NCI-H2171 (cell line): ENCODE results near the gene METTL6.
"Not testable (repeated sequence)": the region's sequence is repeated elsewhere in the genome, so short reads cannot be mapped to it uniquely, and the experiment has no call there.

ENCODE experiments used
- DNase-seq: peaks from one replicate; lab custom pipeline; 2025; lab: John Stamatoyannopoulos, UW

Gene METTL6

DNA sequence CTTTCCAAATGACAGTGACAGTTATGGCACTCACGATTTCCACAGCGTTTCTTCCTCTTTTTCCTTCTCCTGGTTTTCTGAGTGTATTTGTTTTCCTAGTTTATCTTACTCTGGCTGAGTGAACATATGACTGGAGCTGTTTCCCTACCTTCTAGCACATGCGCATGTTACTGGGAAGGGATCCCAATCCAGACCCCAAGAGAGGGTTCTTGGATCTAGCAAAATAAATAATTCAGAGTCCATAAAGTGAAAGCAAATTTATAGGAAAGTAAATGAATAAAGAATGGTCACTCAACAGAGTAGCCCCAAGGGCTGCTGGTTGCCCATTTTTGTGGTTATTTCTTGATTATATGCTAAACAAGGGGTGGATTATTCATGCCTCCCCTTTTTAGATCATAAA, 23.8 kb downstream of the METTL6 start:
- DNase-seq, result no peak

DNA sequence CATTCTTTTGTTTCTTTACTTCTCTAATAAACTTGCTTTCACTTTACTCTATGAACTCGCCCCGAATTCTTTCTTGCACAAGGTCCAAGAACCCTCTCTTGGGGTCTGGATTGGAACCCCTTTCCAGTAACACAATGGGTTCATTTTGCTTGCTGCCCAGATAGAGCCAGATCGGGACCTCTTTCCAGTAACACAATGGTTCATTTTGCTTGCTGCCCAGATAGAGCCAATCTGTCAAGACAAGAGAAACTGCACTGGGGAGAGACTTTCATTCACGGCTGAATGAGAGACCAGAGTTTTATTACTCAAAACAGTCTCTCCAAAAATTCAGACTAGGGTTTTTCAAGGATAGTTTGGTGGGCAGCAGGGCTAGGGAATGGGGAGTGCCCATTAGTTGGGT, 25.4 kb downstream of the METTL6 start:
- DNase-seq, result no peak

DNA sequence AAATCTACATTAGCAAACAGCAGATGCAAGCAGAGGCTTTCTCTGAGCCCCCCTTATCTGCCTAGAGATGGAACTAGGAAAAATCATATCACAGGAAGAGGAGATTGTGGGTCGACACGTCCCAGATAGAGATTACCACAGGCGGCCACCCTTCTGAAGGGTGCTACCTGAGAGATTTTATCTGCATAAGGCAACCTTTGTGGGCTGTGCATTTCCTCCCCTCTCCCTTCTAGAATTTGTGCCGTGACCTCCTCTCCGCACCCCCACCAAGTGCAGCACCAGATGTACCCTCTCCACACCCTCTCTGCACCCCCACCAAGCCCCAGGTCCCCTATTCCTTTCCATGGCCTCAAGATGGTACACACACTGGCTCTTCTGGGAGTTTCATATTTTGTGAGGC, 27.4 kb downstream of the METTL6 start:
- no peak for DNase-seq

GRCh38 chr3:15398731-15399133, 28.6 kb downstream of the METTL6 start:
- not testable (repeated sequence) for DNase-seq

- not testable (repeated sequence) for DNase-seq
Observed at GRCh38 chr3:15393252-15393651, 34.1 kb downstream of the METTL6 start.

- DNase-seq, result no peak
Observed at GRCh38 chr3:15391007-15391406, 36.3 kb downstream of the METTL6 start.

DNA sequence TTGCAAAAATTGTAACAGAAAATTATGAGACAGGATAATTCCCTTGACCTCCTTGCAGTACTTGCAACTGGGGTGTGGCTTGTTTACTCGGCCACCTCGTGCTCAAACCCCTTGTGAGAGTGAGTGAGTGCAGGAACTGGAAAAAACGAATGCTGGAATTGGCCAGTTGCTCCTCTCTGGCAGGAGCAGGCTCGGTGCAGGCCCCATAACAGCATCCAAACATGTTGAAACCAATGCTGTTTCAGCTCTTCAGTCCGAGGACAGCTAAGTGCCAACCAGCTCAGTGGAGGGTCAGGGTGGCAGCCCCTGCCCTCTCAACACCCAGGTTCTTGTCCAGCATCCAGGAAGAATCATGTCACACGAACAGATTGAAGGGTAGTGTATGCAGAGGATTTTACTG, 36.9 kb downstream of the METTL6 start:
- no peak for DNase-seq

DNA sequence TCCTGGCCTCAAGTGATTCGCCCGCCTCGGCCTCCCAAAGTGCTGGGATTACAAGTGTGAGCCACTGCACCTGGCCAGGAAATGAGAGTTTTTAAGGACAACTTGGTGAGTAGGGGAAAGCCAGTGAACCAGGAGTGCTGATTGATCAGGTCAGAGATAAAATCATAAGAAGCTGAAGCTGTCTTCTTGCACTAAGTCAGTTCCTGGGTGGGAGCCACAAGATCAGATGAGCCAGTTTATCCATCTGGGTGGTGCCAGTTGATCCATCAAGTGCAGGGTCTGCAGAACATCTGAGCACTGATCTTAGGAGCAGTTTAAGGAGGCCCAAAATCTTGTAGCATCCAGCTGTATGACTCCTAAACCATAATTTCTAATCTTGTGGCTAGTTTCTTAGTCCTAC, 39.0 kb downstream of the METTL6 start:
- DNase-seq, result not testable (repeated sequence)

DNA sequence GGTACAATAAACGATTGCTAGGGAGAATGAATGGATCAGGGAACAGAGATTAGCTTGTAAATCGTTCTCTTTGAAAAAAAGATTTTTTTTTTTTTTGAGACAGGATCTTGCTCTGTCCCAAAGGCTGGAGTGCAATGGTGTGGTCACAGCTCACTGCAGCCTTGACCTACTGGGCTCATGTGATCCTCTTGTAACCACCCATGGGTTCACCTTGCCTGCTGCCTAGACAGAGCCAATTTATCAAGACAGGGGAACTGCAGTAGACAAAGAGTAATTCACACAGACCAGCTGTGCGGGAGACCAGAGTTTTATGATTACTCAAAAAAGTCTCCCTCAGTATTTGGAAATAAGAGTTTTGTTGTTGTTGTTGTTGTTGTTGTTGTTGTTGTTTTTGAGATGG, 39.6 kb downstream of the METTL6 start:
- no peak for DNase-seq

DNA sequence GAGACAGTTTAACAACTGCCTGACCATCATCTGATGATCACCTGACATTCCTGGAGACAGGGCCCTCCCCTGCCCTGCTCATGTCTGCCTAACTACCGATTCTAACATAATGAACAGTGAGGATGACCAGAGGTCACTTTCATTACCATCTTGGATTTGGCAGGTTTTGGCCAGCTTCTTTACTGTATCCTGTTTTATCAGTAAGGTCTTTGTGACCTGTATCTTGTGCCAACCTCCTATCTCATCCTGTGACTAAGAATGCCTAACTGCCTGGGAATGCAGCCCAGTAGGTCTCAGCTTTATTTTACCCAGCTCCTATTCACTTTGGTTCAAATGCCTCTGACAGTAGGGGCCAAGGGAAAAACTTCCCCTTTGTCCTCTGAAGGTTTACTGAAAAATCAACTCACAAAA, 40.2 kb downstream of the METTL6 start:
- no peak for DNase-seq

DNA sequence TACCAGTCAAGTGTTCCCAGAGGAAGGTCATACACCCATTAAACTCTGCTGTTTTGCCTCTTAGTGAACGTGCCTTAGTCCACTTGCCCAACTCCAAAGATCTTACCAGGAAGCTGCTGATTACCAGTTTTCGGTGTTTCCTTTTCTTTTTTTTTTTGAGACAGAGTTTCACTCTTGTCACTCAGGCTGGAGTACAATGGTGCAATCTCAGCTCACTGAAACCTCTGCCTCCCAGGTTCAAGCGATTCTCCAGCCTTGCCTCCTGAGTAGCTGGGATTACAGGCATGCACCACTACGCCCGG, 40.7 kb downstream of the METTL6 start:
- DNase-seq, result not testable (repeated sequence)

- no peak for DNase-seq
Observed at GRCh38 chr3:15385901-15386653, 41.3 kb downstream of the METTL6 start.

DNA sequence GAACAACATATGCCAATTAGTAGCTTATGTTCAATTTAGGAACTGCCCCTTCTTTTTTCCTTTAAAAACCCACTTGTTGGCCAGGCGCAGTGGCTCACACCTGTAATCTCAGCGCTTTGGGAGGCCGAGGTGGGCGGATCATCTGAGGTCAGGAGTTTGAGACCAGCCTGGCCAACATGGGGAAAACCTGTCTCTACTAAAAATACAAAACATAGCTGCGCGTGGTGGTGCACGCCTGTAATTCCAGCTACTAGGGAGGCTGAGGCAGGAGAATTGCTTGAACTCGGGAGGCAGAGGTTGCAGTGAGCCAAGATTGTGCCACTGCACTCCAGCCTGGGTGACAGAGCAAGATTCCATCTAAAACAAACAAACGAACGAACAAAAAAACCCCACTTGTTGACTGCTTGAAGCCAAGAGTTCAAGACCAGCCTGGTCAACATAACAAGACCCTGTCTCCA, 42.1 kb downstream of the METTL6 start:
- not testable (repeated sequence) for DNase-seq

- no peak for DNase-seq
Observed at GRCh38 chr3:15384510-15385237, 42.7 kb downstream of the METTL6 start.

- DNase-seq, result no peak
Observed at GRCh38 chr3:15382405-15382923, 44.9 kb downstream of the METTL6 start.

- no peak for DNase-seq
Observed at GRCh38 chr3:15380980-15381890, 46.1 kb downstream of the METTL6 start.

DNA sequence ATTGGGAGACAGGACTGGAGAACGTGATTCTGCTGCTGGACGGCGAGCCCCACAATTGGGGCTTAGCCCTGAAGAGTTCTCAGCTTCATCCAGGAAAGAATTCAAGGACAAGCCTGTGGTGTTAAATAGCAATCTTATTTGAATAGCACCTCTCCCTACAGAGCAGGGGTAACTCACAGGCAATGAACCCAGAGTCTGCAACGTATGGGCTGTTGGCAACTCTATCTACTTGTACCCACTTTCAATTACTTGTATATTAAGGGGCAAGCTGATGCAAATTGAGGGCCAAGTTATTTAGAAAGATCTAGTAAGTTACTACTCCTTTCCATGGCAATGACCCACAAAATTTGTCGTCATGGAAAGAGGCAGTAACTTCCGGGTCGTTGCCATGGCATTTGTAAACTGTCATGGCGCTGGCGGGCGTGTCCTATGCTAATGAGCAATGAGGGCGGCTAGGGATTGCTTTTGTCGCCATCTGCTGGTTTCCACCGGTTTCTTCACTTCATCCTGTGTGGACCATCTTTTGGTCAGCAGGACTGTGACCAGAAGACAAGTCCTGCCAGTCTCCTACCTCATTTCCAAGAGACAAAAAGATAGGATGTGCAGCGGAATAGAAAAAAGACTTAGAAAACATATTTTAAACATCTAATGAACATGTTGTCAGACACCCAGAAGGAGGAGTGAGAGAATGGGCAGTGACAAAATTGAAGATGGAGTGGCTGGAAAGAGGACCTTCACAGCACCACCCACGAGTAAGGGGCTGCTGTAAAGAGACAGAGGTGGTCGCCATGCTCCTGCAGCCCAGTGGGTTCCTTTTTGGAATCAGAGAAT, 49.2 kb downstream of the METTL6 start:
- peak; percentile 64 for DNase-seq

DNA sequence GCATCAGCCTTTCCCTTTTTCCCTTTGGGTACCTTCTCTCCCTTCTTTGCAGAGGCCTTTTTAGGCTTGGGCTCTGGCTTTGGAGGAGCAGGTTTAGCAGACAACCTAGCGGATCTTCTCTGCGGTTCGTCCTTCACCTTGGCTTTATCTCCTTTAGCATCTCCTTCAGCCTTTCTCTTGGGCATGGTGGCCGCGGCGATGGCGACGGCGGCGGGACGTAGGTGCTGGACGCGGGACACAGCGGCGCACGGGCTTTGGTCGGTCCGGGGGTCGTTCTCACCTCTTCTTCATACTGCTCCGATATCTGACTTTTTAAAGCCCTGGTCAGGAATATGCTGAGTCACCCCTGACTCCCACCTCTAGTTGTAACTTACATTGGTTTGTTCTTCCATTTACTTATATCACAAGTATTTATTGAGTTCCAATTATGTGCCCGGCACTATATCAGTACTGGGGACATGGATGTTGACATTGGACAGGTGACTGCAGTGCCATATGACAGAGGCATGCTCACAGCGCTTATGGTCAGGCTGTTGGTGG, 51.8 kb downstream of the METTL6 start:
- no peak for DNase-seq

DNA sequence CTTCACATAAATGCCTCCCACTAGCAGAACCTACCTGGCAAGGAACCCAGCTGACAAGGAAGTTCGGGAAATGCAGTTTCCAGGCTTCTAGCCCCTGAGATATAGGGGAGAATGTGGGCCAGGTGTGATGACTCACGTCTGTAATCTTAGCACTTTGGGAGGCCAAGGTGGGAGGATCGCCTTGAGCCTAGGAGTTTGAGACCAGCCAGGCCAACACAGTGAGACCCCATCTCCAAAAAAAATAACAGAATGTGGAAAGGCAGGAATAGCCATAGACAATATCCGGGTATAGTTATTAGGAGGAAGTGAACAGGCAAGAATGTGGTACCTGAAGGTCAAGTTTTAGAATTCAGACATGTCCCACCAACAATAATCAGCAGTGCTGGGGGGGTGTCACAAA, 54.4 kb downstream of the METTL6 start:
- DNase-seq, result no peak

DNA sequence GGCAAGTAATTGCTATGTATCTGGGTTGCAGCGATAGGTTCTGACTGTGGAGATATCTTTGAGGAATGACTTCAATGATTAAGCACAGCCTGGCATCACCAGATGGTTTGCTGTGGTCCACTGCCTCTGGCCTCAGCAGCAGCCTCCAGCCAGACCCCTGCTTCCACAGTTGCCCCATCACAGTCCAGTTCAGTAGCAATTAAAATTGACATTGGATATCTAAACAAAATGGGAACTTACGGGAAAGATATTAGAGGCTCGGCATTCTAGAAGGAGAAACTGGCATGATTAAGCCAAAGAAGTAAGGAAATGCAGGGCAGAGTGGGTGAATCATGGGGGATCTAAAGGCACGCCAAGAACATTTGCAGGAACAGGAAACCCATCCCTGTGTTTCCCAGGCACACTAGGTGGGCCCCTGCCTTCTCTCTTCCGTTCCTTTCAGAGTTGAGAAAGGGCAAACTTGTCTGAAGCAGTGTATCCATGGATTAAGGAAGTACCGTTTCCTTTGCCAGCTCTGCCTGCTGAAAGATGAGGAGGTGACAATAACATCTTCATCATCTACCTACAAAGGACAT, 58.7 kb downstream of the METTL6 start:
- no peak for DNase-seq

DNA sequence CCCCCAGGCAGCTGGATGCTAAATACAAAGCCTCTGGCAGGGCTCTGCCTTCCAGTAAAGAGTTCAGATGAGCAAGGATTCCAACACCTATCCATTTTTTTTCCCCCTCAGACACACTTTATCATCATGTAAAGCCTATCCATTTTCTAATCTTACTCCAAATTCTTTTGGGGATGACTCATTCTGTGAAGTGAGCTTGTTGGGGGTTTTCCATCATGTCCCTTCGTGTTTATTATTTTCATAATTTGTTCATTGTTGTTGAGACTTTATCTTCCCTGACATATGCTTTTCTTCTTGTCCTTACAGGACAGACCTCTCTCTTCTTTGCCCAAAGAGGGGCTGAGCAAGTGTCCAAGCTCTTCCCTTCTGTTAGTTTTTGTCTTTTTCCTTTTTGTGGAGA, 60.3 kb downstream of the METTL6 start:
- no peak for DNase-seq
